Measurements from ENCODE around the gene MEGF11. TPM values are rescaled to one million over a fixed set of nuclear protein-coding genes. Genes with fewer than 3 reads are reported as not detected.

The MEGF11 gene
- total RNA-seq, 1 experiment from 2014 or later, result 2.3 TPM

- BruUV-seq (replicated peaks), result no TSS peak
- no peaks in the 10 kb centered on the region for H3K4me1 ChIP-seq (ENCODE audit: control insufficient read depth in 1 of 2, insufficient read depth in 2 of 2, low read length in 2 of 2)
- no peak overlapping the region for H3K27ac ChIP-seq (ENCODE audit: low read depth, low read length)
- no peak overlapping the region for H3K9ac ChIP-seq (ENCODE audit: low read length)
- H3K36me3 ChIP-seq (ENCODE audit: control insufficient read depth in 1 of 2, insufficient read depth in 2 of 2, low read length in 2 of 2), result no peaks in the 10 kb centered on the region
- no peak overlapping the region for H2AFZ ChIP-seq (ENCODE audit: low read depth, low read length, poor library complexity, severe bottlenecking)
- DNase-seq (ENCODE audit: low read depth, low spot score) (no peak), ATAC-seq (no peak)
- TF ChIP-seq EZH2phosphoT487 (IDR thresholded peaks at IDR 0.05; ENCODE audit: borderline replicate concordance) (no peak), FOSL1 (IDR thresholded peaks at IDR 0.05; ENCODE audit: low read depth) (no peak), ELF1 (IDR thresholded peaks at IDR 0.05; ENCODE audit: borderline replicate concordance, low read depth) (no peak), SRF (IDR thresholded peaks at IDR 0.05; ENCODE audit: low read depth) (no peak), POLR2AphosphoS5 (IDR thresholded peaks at IDR 0.05; ENCODE audit: low read depth, low read length) (no peak), MAX (IDR thresholded peaks at IDR 0.05) (no peak), CTCF (IDR thresholded peaks at IDR 0.05 in 2 of 3, conservative IDR thresholded peaks at IDR 0.05 in 1 of 3; ENCODE audit: borderline replicate concordance in 1 of 3, insufficient read depth in 1 of 3, low read depth in 2 of 3, low read length in 2 of 3) (no peak), SP1 (IDR thresholded peaks at IDR 0.05; ENCODE audit: low read depth) (no peak), CEBPB (IDR thresholded peaks at IDR 0.05; ENCODE audit: low read depth) (no peak), REST (IDR thresholded peaks at IDR 0.05; ENCODE audit: low read depth) (no peak)
- ChIA-PET CTCF (no interaction called here), POLR2A (no interaction called here), RAD21 (ENCODE audit: low non-redundant PET in 1 of 2, low total read pairs in 2 of 2, uncharacterized antibody in 2 of 2, unreplicated experiment in 2 of 2) (no interaction called here)
- H3K27me3 ChIP-seq (ENCODE audit: insufficient read depth, low read length), result peaks cover 1% of the 10 kb centered on the region; the same call in 1 of the 2 replicates
- H4K20me1 ChIP-seq (ENCODE audit: insufficient read depth), result no peaks in the 10 kb centered on the region
- H3K4me2 ChIP-seq (ENCODE audit: low read length), result no peak overlapping the region
- no peaks in the 10 kb centered on the region for H3K9me3 ChIP-seq (ENCODE audit: control insufficient read depth in 1 of 2, insufficient read depth in 1 of 2, low read depth in 1 of 2, low read length in 2 of 2)
- intact Hi-C loops (cut with micrococcal nuclease), result no loop called here
- H3K4me3 ChIP-seq (replicated peaks in 1 of 2; ENCODE audit: low read depth in 1 of 2, low read length in 2 of 2), result no peak overlapping the region
- H3K9me2 ChIP-seq (ENCODE audit: insufficient read depth), result no peaks in the 10 kb centered on the region
- no peaks in the 10 kb centered on the region for H3K79me2 ChIP-seq (ENCODE audit: insufficient read depth, low read length)
Measured at GRCh38 chr15:66123799-66124198, 129.8 kb downstream of the MEGF11 start.
